Ovary (tissue), 9 donors: Measurements from ENCODE around the gene CSTB. TPM values are rescaled to one million over a fixed set of nuclear protein-coding genes. Genes with fewer than 3 reads are reported as not detected.
A peak's percentile ranks its signal among the peaks of the same experiment; 100 is the strongest.

ENCODE experiments used
- DNase-seq, 5 donors: peaks; one replicate each; pipeline ENCODE4 v3.0.0-alpha.2; 2019 to 2020
- H3K27ac ChIP-seq, 2 donors: fragments of 200-600 bp; one replicate each; pipeline versions ENCODE4 v1.5.1 to v1.8.0; 2019 to 2022
- H3K27me3 ChIP-seq: fragments of 200-600 bp; one replicate; pipeline ENCODE4 v1.8.0; 2022
- H3K36me3 ChIP-seq: fragments of 200-600 bp; sonication (generic); one replicate; pipeline ENCODE4 v1.5.1; 2019
- H3K4me1 ChIP-seq: one replicate; pipeline ENCODE4 v1.8.1; 2013; ENCODE audit warnings: mild to moderate bottlenecking, moderate library complexity; ENCODE audit not compliant: insufficient read depth
- H3K4me3 ChIP-seq: fragments of 200-600 bp; sonication (generic); one replicate; pipeline ENCODE4 v1.5.1; 2017
- H3K9me3 ChIP-seq, 2 donors: fragments of 200-600 bp in 1 of 2; sonication (generic) in 1 of 2; one replicate each; pipeline versions ENCODE4 v1.5.1 to v1.8.1; 2013 to 2019; ENCODE audit warnings: mild to moderate bottlenecking in 1 of 2, moderate library complexity in 1 of 2
- CTCF ChIP-seq, 3 donors: fragments of 450-650 bp in 2 of 3; fragments of 200-600 bp in 1 of 3; IDR thresholded peaks; one replicate each; pipeline versions ENCODE4 v1.5.1 to v1.8.0; 2016 to 2022; ENCODE audit warnings: antibody characterized with exemption in 3 of 3, mild to moderate bottlenecking in 1 of 3
- EP300 ChIP-seq: sonication (generic); formaldehyde crosslinking; IDR thresholded peaks from one replicate; pipeline ENCODE4 v1.6.1; 2017; ENCODE audit warnings: antibody characterized with exemption
- POLR2A ChIP-seq: fragments of 450-650 bp; IDR thresholded peaks from one replicate; pipeline ENCODE4 v1.6.1; 2017; ENCODE audit warnings: antibody characterized with exemption, mild to moderate bottlenecking, moderate library complexity
- WGBS, 3 donors: extraction: QIAGEN DNeasy Blood & Tissue Kit in 1 of 3; methylation state at CpG; one replicate each; pipeline versions ENCODE4 v1.1.5 to v1.1.7; 2013 to 2017; 5-methylcytosine and 5-hydroxymethylcytosine counted together
- intact Hi-C, 4 donors: fragments of 100-400 bp; cut with DNase I; formaldehyde crosslinking; loops; one replicate each; pipeline versions ENCODE4 v1.11.0 to v1.15.1; 2022 to 2023
- polyA plus RNA-seq, 2 donors: library from polyadenylated mRNA; stranded (reverse); fragments of 200-250 nt in 1 of 2; fragments of 350-450 nt in 1 of 2; fragmentation: Illumina TruSeq in 1 of 2; extraction: RNeasy Lipid Tissue Mini Kit (QIAGEN cat#74804) in 1 of 2; gene quantifications; one replicate each; pipeline ENCODE4 v1.2.3, GENCODE V29; 2013 to 2014
- total RNA-seq, 7 donors: library from RNA; depleted of rRNA in 2 of 7; stranded (reverse); fragments of >200 nt in 2 of 7; fragmentation: NEBNext Ultra II Directional in 3 of 7; extraction: Animal tissue kit (Norgen Biotek cat#: 25700) in 3 of 7; gene quantifications; one replicate each; pipeline versions ENCODE4 v1.1.0 to v1.2.4, GENCODE V29; 2016 to 2023
- donor health status: DM: no; HTN: no; CAD: no; lungs with moderate emphysema.
- donor health status: DM: no; HTN: no; CAD: no.
- donor health status: Bipolar disorder and iron deficiency.
- donor health status: DM: yes; HTN: yes; CAD: no.
- donor health status: DM: no; HTN: no; CAD: no.
- donor health status: DM: yes; HTN: yes; CAD: no.

The CSTB gene
- total and polyA plus RNA-seq, 9 donors: 7.2 to 81.8 (median 37.4) TPM

- WGBS, 3 donors: 89 to 93% (median 90%) methylated on average over 16 of the region's 16 CpGs
- Histone ChIP-seq H3K4me3 (no peak overlapping the region), H3K27me3 (no peaks in the 10 kb centered on the region), H3K36me3 (no peaks in the 10 kb centered on the region), H3K27ac (no peak overlapping the region), H3K4me1 (peaks cover 5% of the 10 kb centered on the region), H3K9me3 (no peaks in the 10 kb centered on the region)
- no peak for DNase-seq
- intact Hi-C loops: no loop called here
- TF ChIP-seq CTCF (IDR thresholded peaks at IDR 0.05) (no peak), EP300 (no peak), POLR2A (no peak)
Measured at GRCh38 chr21:43753439-43753799, 22.7 kb downstream of the CSTB start.

- Histone ChIP-seq H3K36me3 (no peaks in the 10 kb centered on the region), H3K27me3 (no peaks in the 10 kb centered on the region), H3K27ac (no peak overlapping the region), H3K4me3 (no peak overlapping the region), H3K9me3 (no peaks in the 10 kb centered on the region), H3K4me1 (peaks cover 5% of the 10 kb centered on the region)
- DNase-seq: peak in 2 of 5 donors; percentile 41 to 69
- WGBS, 3 donors: 59 to 78% (median 70%) methylated on average over 28 of the region's 28 CpGs
- intact Hi-C loops: no loop called here
- TF ChIP-seq EP300: no peak
- TF ChIP-seq POLR2A: no peak
- no peak for TF ChIP-seq CTCF (IDR thresholded peaks at IDR 0.05)
Measured at GRCh38 chr21:43752758-43753438, 23.2 kb downstream of the CSTB start.

DNA sequence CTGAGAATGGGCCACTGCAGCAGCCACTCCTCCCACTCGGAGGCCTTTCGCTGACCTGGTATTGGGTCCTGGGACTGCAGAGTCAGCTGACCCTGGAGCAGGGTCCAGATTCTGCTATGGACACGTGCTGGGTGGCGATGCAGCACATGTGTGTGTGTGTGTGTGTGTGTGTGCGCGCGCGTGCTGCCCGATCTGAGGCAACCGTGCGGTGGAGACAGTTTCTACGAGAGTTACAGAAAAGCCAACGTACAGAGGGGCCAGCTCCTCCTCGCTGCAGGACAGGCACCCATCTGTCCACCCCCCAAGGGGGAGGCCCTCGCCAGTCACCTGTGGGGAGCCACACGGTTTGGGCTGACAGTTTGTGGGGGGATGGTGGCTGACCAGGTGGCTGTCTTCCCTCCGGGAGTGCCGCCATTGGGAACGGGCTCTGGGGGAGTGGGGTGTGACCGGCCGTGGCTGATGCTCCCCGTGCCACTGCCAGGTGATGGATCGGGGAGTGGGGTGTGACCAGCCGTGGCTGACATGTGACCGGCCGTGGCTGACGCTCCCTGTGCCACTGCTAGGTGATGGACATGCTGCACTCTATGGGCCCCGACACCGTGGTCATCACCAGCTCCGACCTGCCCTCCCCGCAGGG, 24.0 kb downstream of the CSTB start:
- 81 to 88% (median 84%) methylated on average over 28 to 31 of the region's 31 CpGs for WGBS, 3 donors
- Histone ChIP-seq H3K4me1 (peaks cover 2% of the 10 kb centered on the region), H3K4me3 (no peak overlapping the region), H3K36me3 (no peaks in the 10 kb centered on the region), H3K9me3 (no peaks in the 10 kb centered on the region), H3K27me3 (no peaks in the 10 kb centered on the region), H3K27ac (no peak overlapping the region)
- DNase-seq: no peak
- intact Hi-C loops: no loop called here
- TF ChIP-seq CTCF (IDR thresholded peaks at IDR 0.05) (no peak), POLR2A (no peak), EP300 (no peak)

DNA sequence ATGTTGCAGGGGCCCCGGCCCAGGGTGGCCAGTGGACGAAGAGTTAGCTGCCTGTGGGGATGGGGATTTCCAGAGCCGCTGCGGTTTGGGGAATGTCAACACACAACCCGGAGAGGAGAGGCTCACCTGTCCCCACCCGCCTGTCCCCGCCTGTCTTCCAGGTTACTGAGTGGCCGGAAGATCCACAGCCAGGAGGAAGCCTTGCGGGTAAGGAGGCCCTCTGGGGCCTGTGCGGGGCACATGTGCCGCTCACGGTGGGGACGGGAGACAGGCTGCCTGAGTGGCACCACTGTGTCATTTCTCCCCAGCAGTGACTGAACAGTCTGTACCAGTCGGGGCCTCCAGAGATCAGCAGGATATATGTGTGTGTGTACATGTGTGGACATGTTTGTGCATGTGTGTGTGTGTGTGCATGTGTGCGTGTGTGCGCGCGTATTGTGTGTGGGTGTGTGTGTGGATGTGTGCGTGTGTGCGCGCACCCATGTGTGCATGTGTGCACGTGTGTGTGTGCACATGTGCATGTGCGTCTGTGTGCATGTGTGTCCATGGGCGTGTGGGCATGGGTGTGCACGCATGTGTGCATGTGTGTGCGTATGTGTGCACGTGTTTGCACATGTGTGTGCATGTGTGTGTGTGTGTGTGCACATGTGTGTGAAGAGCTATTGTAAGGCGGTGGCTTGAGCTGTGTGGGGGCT, 25.6 kb downstream of the CSTB start:
- Histone ChIP-seq H3K27me3 (no peaks in the 10 kb centered on the region), H3K4me1 (peaks cover 2% of the 10 kb centered on the region), H3K27ac (no peak overlapping the region), H3K4me3 (no peak overlapping the region), H3K36me3 (no peaks in the 10 kb centered on the region), H3K9me3 (no peaks in the 10 kb centered on the region)
- 84 to 92% (median 90%) methylated on average over 28 of the region's 28 CpGs for WGBS, 3 donors
- no peak for DNase-seq
- TF ChIP-seq EP300 (no peak), POLR2A (no peak), CTCF (IDR thresholded peaks at IDR 0.05) (no peak)
- intact Hi-C loops: no loop called here
